Measurements from ENCODE around the gene NPHP1.
"Not testable (repeated sequence)": the region's sequence is repeated elsewhere in the genome, so short reads cannot be mapped to it uniquely, and the experiment has no call there.

Gene NPHP1

GRCh38 chr2:110204408-110205385 is at the start of gene NPHP1:
TSS of gene NPHP1 (minus strand) at chr2:110205013. CDS start at chr2:110204968, 45 bp downstream.
- peaks cover 0 to 10% (median under 1%) of the 10 kb centered on the region in 3 donors for H3K36me3 ChIP-seq
- peak; percentile 77 to 92 for DNase-seq
- TF ChIP-seq CTCF (IDR thresholded peaks at IDR 0.05), result no peak
- peak within 1 kb of the TSS; percentile 54 to 64 for H3K27ac ChIP-seq
- peak within 1 kb of the TSS; percentile 66 to 73 for H3K4me3 ChIP-seq
- H3K9me3 ChIP-seq, result no peaks in the 10 kb centered on the region
- H3K27me3 ChIP-seq, result no peaks in the 10 kb centered on the region
- H3K4me1 ChIP-seq, result peaks cover 0 to 8% (median 2%) of the 10 kb centered on the region in 4 donors
- intact Hi-C loops (cut with DNase I; ENCODE audit: low total_unique reads), result no loop called here

DNA sequence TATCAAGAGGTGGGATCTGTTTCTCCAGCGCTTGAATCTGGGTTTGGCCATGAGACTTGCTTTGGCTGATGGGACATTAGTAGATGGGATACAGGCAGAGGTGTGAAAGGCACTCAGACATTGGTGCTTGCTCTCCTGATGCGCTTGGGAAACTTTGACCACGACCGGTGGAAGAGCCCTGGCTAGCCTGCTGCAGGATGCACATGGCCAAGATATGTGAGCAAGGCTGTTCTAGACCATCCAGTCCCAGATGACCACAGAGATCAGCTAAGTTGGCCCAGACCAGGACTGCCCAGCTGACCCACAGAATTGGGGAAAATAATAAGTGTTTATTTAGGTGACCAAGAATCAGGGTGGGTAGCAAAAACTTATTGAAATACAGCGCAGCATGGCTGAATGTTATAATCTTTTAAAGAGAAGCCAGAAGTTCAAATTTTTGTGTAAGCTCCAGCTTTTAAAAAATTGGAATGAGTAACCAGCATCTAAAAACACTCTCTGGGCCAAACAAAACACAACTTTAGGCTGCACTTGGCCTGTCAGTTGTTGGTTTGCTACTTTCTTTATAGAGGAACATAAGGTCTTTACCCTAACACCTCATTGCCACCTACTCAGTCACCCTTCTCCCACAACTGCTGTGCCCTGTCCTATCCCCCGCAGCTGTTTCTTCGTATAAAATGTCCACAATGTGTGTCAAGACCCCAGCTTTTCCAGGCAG is 43.4 kb upstream of the NPHP1 start:
- intact Hi-C loops (cut with DNase I; ENCODE audit: low total_unique reads); H3K4me3 ChIP-seq; H3K27me3 ChIP-seq; H3K27ac ChIP-seq; H3K36me3 ChIP-seq; H3K9me3 ChIP-seq; H3K4me1 ChIP-seq: not testable (repeated sequence)
- DNase-seq, result peak; percentile 32 to 64

GRCh38 chr2:110245488-110246435 is 40.9 kb upstream of the NPHP1 start:
- DNase-seq; H3K36me3 ChIP-seq; H3K4me1 ChIP-seq; H3K4me3 ChIP-seq; H3K9me3 ChIP-seq; H3K27ac ChIP-seq; intact Hi-C loops (cut with DNase I; ENCODE audit: low total_unique reads); H3K27me3 ChIP-seq: not testable (repeated sequence)

DNA sequence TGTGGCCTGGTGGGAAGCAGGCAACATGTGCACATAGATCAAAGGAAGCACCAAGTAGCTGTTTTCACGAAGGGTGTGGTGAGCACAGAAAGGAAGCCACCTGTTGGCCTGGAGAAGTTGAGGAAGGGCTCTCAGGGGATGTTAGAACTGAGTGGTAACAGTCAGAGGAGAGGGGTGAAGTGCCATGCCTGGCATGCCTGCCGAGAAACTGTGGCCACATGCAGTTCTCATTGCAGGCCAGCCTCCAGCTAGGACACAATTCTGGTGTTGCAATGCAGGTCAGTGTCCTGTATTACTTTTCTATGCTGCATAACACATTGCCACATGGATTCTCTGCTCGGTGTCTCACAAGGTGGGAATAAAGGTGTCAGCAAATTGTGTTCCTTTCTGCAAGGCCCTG is 38.5 kb upstream of the NPHP1 start:
- H3K36me3 ChIP-seq; H3K4me1 ChIP-seq; H3K27ac ChIP-seq; DNase-seq; H3K4me3 ChIP-seq; intact Hi-C loops (cut with DNase I; ENCODE audit: low total_unique reads); H3K27me3 ChIP-seq; H3K9me3 ChIP-seq: not testable (repeated sequence)

GRCh38 chr2:110234514-110234913 is 29.7 kb upstream of the NPHP1 start:
- DNase-seq; H3K27me3 ChIP-seq; intact Hi-C loops (cut with DNase I; ENCODE audit: low total_unique reads); H3K4me1 ChIP-seq; H3K4me3 ChIP-seq; H3K36me3 ChIP-seq; H3K27ac ChIP-seq; H3K9me3 ChIP-seq: not testable (repeated sequence)

GRCh38 chr2:110229886-110230285 is 25.1 kb upstream of the NPHP1 start:
- H3K27ac ChIP-seq; H3K4me3 ChIP-seq; DNase-seq; H3K36me3 ChIP-seq; intact Hi-C loops (cut with DNase I; ENCODE audit: low total_unique reads); H3K9me3 ChIP-seq; H3K4me1 ChIP-seq; H3K27me3 ChIP-seq: not testable (repeated sequence)

DNA sequence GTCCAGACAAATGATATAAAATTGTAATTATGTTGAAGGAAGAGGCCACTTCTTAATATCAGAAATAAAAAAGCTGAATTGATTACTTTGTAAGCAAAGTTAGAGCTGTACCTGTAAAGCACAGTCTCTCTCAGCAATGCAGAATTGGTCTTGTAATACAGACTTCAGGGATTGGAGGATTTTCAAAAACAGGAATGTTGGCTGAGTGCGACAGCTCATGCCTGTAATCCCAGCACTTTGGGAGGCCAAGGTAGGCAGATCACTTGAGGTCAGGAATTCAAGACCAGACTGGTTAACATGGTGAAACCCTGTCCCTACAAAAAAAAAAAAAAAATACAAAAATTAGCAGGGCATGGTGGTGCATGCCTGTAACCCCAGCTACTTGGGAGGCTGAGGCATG is 17.8 kb upstream of the NPHP1 start:
- intact Hi-C loops (cut with DNase I; ENCODE audit: low total_unique reads), result not testable (repeated sequence)

GRCh38 chr2:110221938-110222337 is 17.1 kb upstream of the NPHP1 start:
- H3K9me3 ChIP-seq, result no peaks in the 10 kb centered on the region
- DNase-seq, result no peak
- no peaks in the 10 kb centered on the region for H3K27me3 ChIP-seq
- TF ChIP-seq CTCF (IDR thresholded peaks at IDR 0.05), result no peak
- peaks cover 0 to 5% (median under 1%) of the 10 kb centered on the region in 4 donors for H3K4me1 ChIP-seq
- no peak overlapping the region for H3K27ac ChIP-seq
- H3K4me3 ChIP-seq, result no peak overlapping the region
- H3K36me3 ChIP-seq, result no peaks in the 10 kb centered on the region
- intact Hi-C loops (cut with DNase I; ENCODE audit: low total_unique reads), result no loop called here

More for the DNA sequence above, 17.8 kb upstream of the NPHP1 start:
- not testable (repeated sequence) for H3K4me1 ChIP-seq, H3K36me3 ChIP-seq, H3K4me3 ChIP-seq, DNase-seq, H3K9me3 ChIP-seq, H3K27ac ChIP-seq, H3K27me3 ChIP-seq
